Glutamatergic neuron (in vitro differentiated cells): ENCODE data around the gene ZNF285. TPM values are rescaled to one million over a fixed set of nuclear protein-coding genes. Genes with fewer than 3 reads are reported as not detected.
"Not testable (repeated sequence)": the region's sequence is repeated elsewhere in the genome, so short reads cannot be mapped to it uniquely, and the experiment has no call there.

ENCODE experiments used
- DNase-seq: peaks from one replicate; pipeline ENCODE4 v3.0.0; 2022
- H3K27ac Mint-ChIP-seq: one replicate; pipeline ENCODE4 v1.8.0; 2020; ENCODE audit warnings: mild to moderate bottlenecking, mixed read lengths, inconsistent platforms; ENCODE audit not compliant: unreplicated experiment
- H3K27me3 Mint-ChIP-seq: one replicate; pipeline ENCODE4 v1.8.0; 2020; ENCODE audit warnings: mild to moderate bottlenecking, moderate library complexity, mixed read lengths, inconsistent platforms; ENCODE audit not compliant: unreplicated experiment
- H3K36me3 Mint-ChIP-seq: one replicate; pipeline ENCODE4 v1.8.0; 2020; ENCODE audit warnings: mild to moderate bottlenecking, mixed read lengths, inconsistent platforms; ENCODE audit not compliant: unreplicated experiment
- H3K4me1 Mint-ChIP-seq: one replicate; pipeline ENCODE4 v1.8.0; 2020; ENCODE audit warnings: mild to moderate bottlenecking, low read depth, mixed read lengths, inconsistent platforms; ENCODE audit not compliant: unreplicated experiment
- H3K4me3 Mint-ChIP-seq: one replicate; pipeline ENCODE4 v1.8.0; 2020; ENCODE audit warnings: mild to moderate bottlenecking, mixed read lengths, inconsistent platforms; ENCODE audit not compliant: unreplicated experiment
- H3K9me3 Mint-ChIP-seq: one replicate; pipeline ENCODE4 v1.8.0; 2020; ENCODE audit warnings: mild to moderate bottlenecking, moderate library complexity, mixed read lengths, inconsistent platforms; ENCODE audit not compliant: unreplicated experiment
- CTCF ChIP-seq: fragments of 200-600 bp; sonication (generic); IDR thresholded peaks from one replicate; pipeline ENCODE4 v1.5.0; 2021; ENCODE audit not compliant: partially characterized antibody, unreplicated experiment
- total RNA-seq: library from RNA; stranded (reverse); fragmentation: NEBNext Ultra II Directional; extraction: Animal tissue kit (Norgen Biotek cat#: 25700); gene quantifications from one replicate; pipeline ENCODE4 v1.2.1, GENCODE V29; 2021; ENCODE audit not compliant: unreplicated experiment

ZNF285 gene
- total RNA-seq, 1 donor from 2014 or later = 5.2 TPM

GRCh38 chr19:44356383-44357111 lies 44.9 kb downstream of the ZNF285 start, which contains the start of gene ZNF112:
Gene ZNF112, minus strand, starts transcription at chr19:44356680. Its CDS starts 16,141 bp downstream, at chr19:44340539.
- DNase-seq = peak; percentile 84
- peak within 1 kb of the TSS; percentile 90 for H3K27ac Mint-ChIP-seq
- H3K4me1 Mint-ChIP-seq = no peaks in the 10 kb centered on the region
- TF ChIP-seq CTCF = no peak
- H3K27me3 Mint-ChIP-seq = peaks cover 3% of the 10 kb centered on the region
- H3K36me3 Mint-ChIP-seq = no peaks in the 10 kb centered on the region
- peak within 1 kb of the TSS; percentile 92 for H3K4me3 Mint-ChIP-seq
- H3K9me3 Mint-ChIP-seq = peaks cover 3% of the 10 kb centered on the region

GRCh38 chr19:44346556-44346955 lies 54.9 kb downstream of the ZNF285 start:
- DNase-seq = no peak
- peaks cover 2% of the 10 kb centered on the region for H3K9me3 Mint-ChIP-seq
- no peak for TF ChIP-seq CTCF
- no peak overlapping the region for H3K4me3 Mint-ChIP-seq
- peaks cover 17% of the 10 kb centered on the region for H3K36me3 Mint-ChIP-seq
- H3K4me1 Mint-ChIP-seq = no peaks in the 10 kb centered on the region
- H3K27ac Mint-ChIP-seq = no peak overlapping the region
- peaks cover under 1% of the 10 kb centered on the region for H3K27me3 Mint-ChIP-seq

- Mint-ChIP-seq H3K36me3 (peaks cover 22% of the 10 kb centered on the region), H3K4me1 (no peaks in the 10 kb centered on the region), H3K4me3 (no peak overlapping the region), H3K9me3 (peaks cover 2% of the 10 kb centered on the region), H3K27me3 (no peaks in the 10 kb centered on the region), H3K27ac (no peak overlapping the region)
- DNase-seq = no peak
- TF ChIP-seq CTCF = no peak
Observed at GRCh38 chr19:44345959-44346358, 55.4 kb downstream of the ZNF285 start.

GRCh38 chr19:44344255-44344654 lies 57.2 kb downstream of the ZNF285 start:
- Mint-ChIP-seq H3K36me3 (peaks cover 33% of the 10 kb centered on the region), H3K4me3 (no peak overlapping the region), H3K27ac (no peak overlapping the region), H3K4me1 (no peaks in the 10 kb centered on the region), H3K9me3 (peaks cover 4% of the 10 kb centered on the region), H3K27me3 (no peaks in the 10 kb centered on the region)
- DNase-seq = no peak
- no peak for TF ChIP-seq CTCF

- peaks cover 46% of the 10 kb centered on the region for H3K36me3 Mint-ChIP-seq
- no peaks in the 10 kb centered on the region for H3K27me3 Mint-ChIP-seq
- TF ChIP-seq CTCF = no peak
- H3K4me1 Mint-ChIP-seq = no peaks in the 10 kb centered on the region
- no peak overlapping the region for H3K27ac Mint-ChIP-seq
- no peak for DNase-seq
- peaks cover 4% of the 10 kb centered on the region for H3K9me3 Mint-ChIP-seq
- H3K4me3 Mint-ChIP-seq = no peak overlapping the region
Observed at GRCh38 chr19:44341794-44342193, 59.6 kb downstream of the ZNF285 start.

GRCh38 chr19:44334639-44335038 lies 66.8 kb downstream of the ZNF285 start:
- peaks cover 89% of the 10 kb centered on the region for H3K36me3 Mint-ChIP-seq
- peaks cover 17% of the 10 kb centered on the region for H3K9me3 Mint-ChIP-seq
- H3K4me1 Mint-ChIP-seq, DNase-seq, H3K27me3 Mint-ChIP-seq, H3K4me3 Mint-ChIP-seq, H3K27ac Mint-ChIP-seq: not testable (repeated sequence)
